Mesenchymal stem cell (in vitro differentiated cells and primary cell): ENCODE data around the gene SNX14.
"Not testable (repeated sequence)": the region's sequence is repeated elsewhere in the genome, so short reads cannot be mapped to it uniquely, and the experiment has no call there.

Experiments
- DNase-seq: peaks from one replicate; pipeline ENCODE4 v3.0.0-alpha.2; 2013
- H2AFZ ChIP-seq: one replicate; pipeline ENCODE4 v1.6.1; 2013; ENCODE audit warnings: low read depth, mild to moderate bottlenecking, control low read depth, inconsistent platforms, low read length, moderate library complexity
- H2AK5ac ChIP-seq: 2 replicates; pipeline ENCODE4 v1.6.1; 2013; ENCODE audit warnings: low read length, moderate library complexity, mild to moderate bottlenecking, inconsistent platforms; ENCODE audit not compliant: severe bottlenecking
- H2BK120ac ChIP-seq: one replicate; pipeline ENCODE4 v1.6.1; 2013; ENCODE audit warnings: low read depth, mild to moderate bottlenecking, inconsistent platforms, low read length, moderate library complexity
- H2BK12ac ChIP-seq, 2 experiments: one replicate each; pipeline ENCODE4 v1.6.1; 2013; ENCODE audit warnings: inconsistent platforms in 2 of 2, low read length in 2 of 2, mild to moderate bottlenecking in 2 of 2, moderate library complexity in 2 of 2, control low read depth in 1 of 2
- H2BK15ac ChIP-seq: one replicate; pipeline ENCODE4 v1.6.1; 2013; ENCODE audit warnings: mild to moderate bottlenecking, low read depth, inconsistent platforms; ENCODE audit not compliant: poor library complexity, severe bottlenecking
- H2BK5ac ChIP-seq: 2 replicates; pipeline ENCODE4 v1.6.1; 2013; ENCODE audit warnings: low read depth, mild to moderate bottlenecking, low read length, control low read depth, inconsistent platforms; ENCODE audit not compliant: poor library complexity, severe bottlenecking
- H3K14ac ChIP-seq, 2 experiments: one replicate each; pipeline ENCODE4 v1.6.1; 2013; ENCODE audit warnings: inconsistent platforms in 2 of 2, low read length in 2 of 2, control low read depth in 1 of 2, mild to moderate bottlenecking in 1 of 2, moderate library complexity in 1 of 2
- H3K18ac ChIP-seq, 2 experiments: one replicate each; pipeline ENCODE4 v1.6.1; 2013; ENCODE audit warnings: inconsistent platforms in 2 of 2, low read length in 2 of 2, control low read depth in 1 of 2, low read depth in 1 of 2, mild to moderate bottlenecking in 1 of 2
- H3K23ac ChIP-seq, 2 experiments: one replicate each; pipeline ENCODE4 v1.6.1; 2013; ENCODE audit warnings: inconsistent platforms in 2 of 2, low read length in 2 of 2, mild to moderate bottlenecking in 2 of 2, moderate library complexity in 2 of 2, control low read depth in 1 of 2
- H3K27ac ChIP-seq: 2 replicates; pipeline ENCODE4 v1.5.1; 2013; ENCODE audit warnings: mild to moderate bottlenecking, moderate library complexity, low read length, control low read depth, inconsistent platforms; ENCODE audit not compliant: poor library complexity, severe bottlenecking
- H3K27me3 ChIP-seq, 2 experiments: 2 replicates each; pipeline versions ENCODE4 v1.6.1 to v1.7.0; 2013; ENCODE audit warnings: low read length in 2 of 2, mild to moderate bottlenecking in 2 of 2, moderate library complexity in 2 of 2, control low read depth in 1 of 2, inconsistent platforms in 1 of 2; ENCODE audit not compliant: control insufficient read depth in 1 of 2, insufficient read depth in 1 of 2
- H3K36me3 ChIP-seq, 2 experiments: 2 replicates each; pipeline versions ENCODE4 v1.6.1 to v1.7.0; 2013; ENCODE audit warnings: low read length in 2 of 2, control low read depth in 1 of 2, inconsistent platforms in 1 of 2, low read depth in 1 of 2, mild to moderate bottlenecking in 1 of 2; ENCODE audit not compliant: insufficient read depth in 2 of 2, control insufficient read depth in 1 of 2
- H3K4ac ChIP-seq, 2 experiments: one replicate each; pipeline ENCODE4 v1.6.1; 2013; ENCODE audit warnings: inconsistent platforms in 2 of 2, low read length in 2 of 2, mild to moderate bottlenecking in 2 of 2, moderate library complexity in 2 of 2, control low read depth in 1 of 2, low read depth in 1 of 2
- H3K4me1 ChIP-seq: 2 replicates; pipeline ENCODE4 v1.6.1; 2013; ENCODE audit warnings: low read depth, low read length, control low read depth; ENCODE audit not compliant: control insufficient read depth, insufficient read depth
- H3K4me2 ChIP-seq: 2 replicates; pipeline ENCODE4 v1.6.1; 2013; ENCODE audit warnings: low read length, mild to moderate bottlenecking, inconsistent platforms; ENCODE audit not compliant: poor library complexity, severe bottlenecking
- H3K4me3 ChIP-seq, 2 experiments: 2 replicates each; pipeline versions ENCODE4 v1.5.1 to v1.7.0; 2013; ENCODE audit warnings: low read length in 2 of 2, mild to moderate bottlenecking in 2 of 2, control low read depth in 1 of 2, low read depth in 1 of 2; ENCODE audit not compliant: insufficient read depth in 1 of 2
- H3K79me1 ChIP-seq: replicated peaks from 2 replicates; pipeline ENCODE4 v1.6.1; 2013; ENCODE audit warnings: mild to moderate bottlenecking, control low read depth, low read length, inconsistent platforms; ENCODE audit not compliant: poor library complexity, severe bottlenecking
- H3K9ac ChIP-seq: 2 replicates; pipeline ENCODE4 v1.7.0; 2013; ENCODE audit warnings: mild to moderate bottlenecking, low read length, moderate library complexity
- H3K9me3 ChIP-seq: 2 replicates; pipeline ENCODE4 v1.7.0; 2013; ENCODE audit warnings: mild to moderate bottlenecking, low read length; ENCODE audit not compliant: control insufficient read depth
- H4K8ac ChIP-seq: one replicate; pipeline ENCODE4 v1.6.1; 2013; ENCODE audit warnings: inconsistent platforms, mild to moderate bottlenecking, low read length, moderate library complexity
- H4K91ac ChIP-seq: one replicate; pipeline ENCODE4 v1.6.1; 2013; ENCODE audit warnings: mild to moderate bottlenecking, low read length, inconsistent platforms
- WGBS: methylation state at CpG from one replicate; pipeline ENCODE4 v1.1.7; 2013; ENCODE audit warnings: mixed read lengths; 5-methylcytosine and 5-hydroxymethylcytosine counted together

SNX14 gene

GRCh38 chr6:85544776-85545175 is 48.9 kb downstream of the SNX14 start:
- no peak overlapping the region for H2AFZ ChIP-seq
- peaks cover 4 to 72% of the 10 kb centered on the region in 2 experiments for H3K36me3 ChIP-seq
- H3K4me2 ChIP-seq: no peak overlapping the region
- DNase-seq: no peak
- no peak overlapping the region for H2BK15ac ChIP-seq
- no peak overlapping the region for H3K14ac ChIP-seq
- H2BK5ac ChIP-seq: no peak overlapping the region
- no peak overlapping the region for H3K18ac ChIP-seq
- H3K23ac ChIP-seq: no peak overlapping the region
- H3K27ac ChIP-seq: no peak overlapping the region
- H3K4me3 ChIP-seq: no peak overlapping the region
- no peak overlapping the region for H2BK120ac ChIP-seq
- H4K8ac ChIP-seq: no peak overlapping the region
- H3K27me3 ChIP-seq: no peaks in the 10 kb centered on the region
- no peak overlapping the region for H2BK12ac ChIP-seq
- no peaks in the 10 kb centered on the region for H3K9me3 ChIP-seq
- no peak overlapping the region for H4K91ac ChIP-seq
- H3K79me1 ChIP-seq: peaks cover 4% of the 10 kb centered on the region
- 100% methylated on average over 1 of the region's 1 CpG for WGBS
- no peak overlapping the region for H2AK5ac ChIP-seq
- no peak overlapping the region for H3K4ac ChIP-seq
- no peaks in the 10 kb centered on the region for H3K4me1 ChIP-seq
- no peak overlapping the region for H3K9ac ChIP-seq

DNA sequence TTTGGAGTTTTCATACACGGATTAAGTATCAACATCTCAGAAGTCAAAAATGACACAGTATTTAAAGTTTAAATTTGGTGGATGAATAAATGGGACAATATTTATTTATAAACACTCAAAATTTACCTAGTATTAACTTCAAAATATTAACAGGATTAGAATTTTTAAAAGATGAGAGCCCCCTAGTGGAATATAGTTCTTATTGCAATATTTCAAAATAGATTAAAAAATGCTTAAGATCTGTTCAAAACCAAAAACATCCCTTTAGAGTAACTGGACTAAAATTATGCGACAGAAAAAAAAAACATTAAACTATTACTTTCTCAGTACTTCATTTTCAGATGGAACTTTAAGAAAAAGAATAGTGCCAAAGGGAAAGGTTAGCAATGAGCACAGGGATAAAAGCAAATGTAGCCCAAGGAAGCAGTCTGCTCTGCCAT is 56.6 kb downstream of the SNX14 start:
- Histone ChIP-seq H3K27me3 (no peaks in the 10 kb centered on the region), H2BK5ac (no peak overlapping the region), H4K8ac (no peak overlapping the region), H3K79me1 (peaks cover 14% of the 10 kb centered on the region), H3K9ac (peak overlapping the region; percentile 49), H3K36me3 (peaks cover 8 to 59% of the 10 kb centered on the region in 2 experiments), H3K4me3 (no peak overlapping the region), H2BK15ac (no peak overlapping the region), H2BK12ac (no peak overlapping the region), H3K4me1 (no peaks in the 10 kb centered on the region), H3K4ac (no peak overlapping the region), H4K91ac (no peak overlapping the region), H2AK5ac (no peak overlapping the region), H2AFZ (no peak overlapping the region), H3K18ac (no peak overlapping the region), H3K9me3 (no peaks in the 10 kb centered on the region), H3K4me2 (no peak overlapping the region), H3K23ac (no peak overlapping the region), H2BK120ac (no peak overlapping the region), H3K27ac (no peak overlapping the region), H3K14ac (no peak overlapping the region)
- no CpG with 5 or more reads among the region's 2 CpGs for WGBS
- DNase-seq: peak; percentile 25

DNA sequence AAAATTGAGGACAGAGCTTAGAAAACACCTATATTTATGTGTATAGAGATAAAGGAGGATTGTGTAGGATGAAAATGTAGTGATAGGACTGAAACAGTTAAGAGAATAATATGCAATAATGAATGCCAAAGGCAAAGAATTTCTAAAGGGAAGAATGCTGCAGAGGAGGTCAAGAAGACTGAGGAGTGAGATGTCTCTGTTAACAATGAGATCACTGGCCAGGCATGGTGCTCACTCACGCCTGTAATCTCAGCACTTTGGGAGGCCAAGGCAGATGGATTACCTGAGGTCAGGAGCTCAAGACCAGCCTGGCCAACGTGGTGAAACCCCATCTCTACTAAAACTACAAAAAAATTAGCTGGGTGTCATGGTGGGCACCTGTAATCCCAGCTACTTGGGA is 69.4 kb downstream of the SNX14 start:
- 86% methylated on average over 1 of the region's 2 CpGs for WGBS
- H3K9ac ChIP-seq: not testable (repeated sequence)

GRCh38 chr6:85516168-85516567 is 77.5 kb downstream of the SNX14 start:
- Histone ChIP-seq H2BK5ac (no peak overlapping the region), H3K4me2 (no peak overlapping the region), H2BK12ac (no peak overlapping the region), H3K18ac (no peak overlapping the region), H3K4me1 (no peaks in the 10 kb centered on the region), H3K4me3 (no peak overlapping the region), H4K91ac (no peak overlapping the region), H2AFZ (no peak overlapping the region), H3K9ac (no peak overlapping the region), H3K79me1 (no peaks in the 10 kb centered on the region), H2AK5ac (no peak overlapping the region), H4K8ac (no peak overlapping the region), H3K27me3 (no peaks in the 10 kb centered on the region), H2BK15ac (no peak overlapping the region), H3K9me3 (no peaks in the 10 kb centered on the region), H3K36me3 (peaks cover 10 to 67% of the 10 kb centered on the region in 2 experiments), H2BK120ac (no peak overlapping the region), H3K14ac (no peak overlapping the region), H3K23ac (no peak overlapping the region), H3K27ac (no peak overlapping the region), H3K4ac (no peak overlapping the region)
- no peak for DNase-seq

More for the DNA sequence above, 69.4 kb downstream of the SNX14 start:
- H2BK15ac ChIP-seq, H3K23ac ChIP-seq, H4K8ac ChIP-seq, H3K4ac ChIP-seq, H3K27ac ChIP-seq, H3K4me3 ChIP-seq, H3K9me3 ChIP-seq, H4K91ac ChIP-seq, H3K18ac ChIP-seq, H2BK120ac ChIP-seq, DNase-seq, H2BK5ac ChIP-seq, H2AK5ac ChIP-seq, H3K79me1 ChIP-seq, H2BK12ac ChIP-seq, H2AFZ ChIP-seq, H3K4me1 ChIP-seq, H3K4me2 ChIP-seq, H3K27me3 ChIP-seq, H3K14ac ChIP-seq: not testable (repeated sequence)
- peaks cover 6 to 82% of the 10 kb centered on the region in 2 experiments for H3K36me3 ChIP-seq
